GM18868 (cell line): ENCODE data around the gene PPM1H.

Experiments
- ATAC-seq: cut with Tn5 transposase; IDR thresholded peaks from one replicate; pipeline ENCODE4 v1.9.1; 2021; ENCODE audit warnings: mild to moderate bottlenecking, moderate library complexity; ENCODE audit not compliant: unreplicated experiment

The PPM1H gene

DNA sequence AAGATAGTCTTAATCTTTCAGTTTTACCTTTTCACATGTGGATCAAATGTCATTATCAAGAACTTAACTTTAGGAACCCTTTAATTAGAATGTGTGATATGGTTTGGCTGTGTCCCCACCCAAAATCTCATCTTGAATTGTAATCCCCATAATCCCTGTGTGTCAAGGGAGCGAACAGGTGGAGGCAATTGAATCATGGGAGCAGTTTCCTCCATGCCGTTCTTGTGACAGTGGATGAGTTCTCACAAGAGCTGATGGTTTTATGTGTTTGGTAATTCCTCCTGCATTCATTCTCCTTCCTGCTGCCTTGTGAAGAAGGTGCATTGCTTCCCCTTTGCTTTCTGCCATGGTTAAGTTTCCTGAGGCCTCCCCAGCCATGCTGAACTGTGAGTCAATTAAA, 307.8 kb downstream of the PPM1H start:
- no peak for ATAC-seq

DNA sequence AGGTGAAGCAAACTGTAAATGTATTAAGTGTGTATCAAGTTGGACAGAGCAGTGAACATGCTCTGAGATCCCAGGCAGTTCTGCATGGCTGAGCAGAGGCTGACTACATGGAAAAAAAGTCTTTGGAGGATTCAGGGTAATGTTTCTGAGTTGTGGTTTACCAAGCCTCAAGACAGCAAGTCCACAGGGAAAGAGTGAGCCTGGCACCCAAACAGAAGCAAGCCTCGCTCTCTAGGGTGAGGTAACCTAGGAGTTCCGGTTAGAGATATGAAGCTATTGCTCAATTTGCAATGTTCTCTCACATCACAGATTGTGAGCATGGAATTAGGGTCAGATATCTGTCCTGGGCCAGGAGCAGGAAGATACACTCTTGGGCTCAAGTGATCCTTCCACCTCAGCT, 309.7 kb downstream of the PPM1H start:
- ATAC-seq = no peak

DNA sequence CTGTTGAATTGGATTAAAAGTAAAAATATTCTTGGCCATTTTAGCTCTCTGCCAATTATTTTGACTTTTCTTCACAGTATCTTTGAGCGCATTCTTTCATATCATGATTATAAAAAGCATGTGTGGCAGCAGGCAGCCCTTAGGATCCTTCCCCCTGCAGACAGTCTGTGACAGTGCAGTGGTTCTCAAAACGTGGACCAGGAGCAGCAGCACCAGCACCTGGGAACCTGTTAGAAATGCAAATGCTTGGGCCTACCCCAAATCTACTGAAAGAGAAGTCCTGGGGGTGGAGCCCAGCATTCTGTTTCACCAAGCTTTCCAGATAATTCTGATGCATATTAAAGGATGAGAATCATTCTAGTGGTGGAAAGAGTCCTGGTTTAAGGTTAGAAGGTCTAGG, 312.8 kb downstream of the PPM1H start:
- ATAC-seq = no peak

DNA sequence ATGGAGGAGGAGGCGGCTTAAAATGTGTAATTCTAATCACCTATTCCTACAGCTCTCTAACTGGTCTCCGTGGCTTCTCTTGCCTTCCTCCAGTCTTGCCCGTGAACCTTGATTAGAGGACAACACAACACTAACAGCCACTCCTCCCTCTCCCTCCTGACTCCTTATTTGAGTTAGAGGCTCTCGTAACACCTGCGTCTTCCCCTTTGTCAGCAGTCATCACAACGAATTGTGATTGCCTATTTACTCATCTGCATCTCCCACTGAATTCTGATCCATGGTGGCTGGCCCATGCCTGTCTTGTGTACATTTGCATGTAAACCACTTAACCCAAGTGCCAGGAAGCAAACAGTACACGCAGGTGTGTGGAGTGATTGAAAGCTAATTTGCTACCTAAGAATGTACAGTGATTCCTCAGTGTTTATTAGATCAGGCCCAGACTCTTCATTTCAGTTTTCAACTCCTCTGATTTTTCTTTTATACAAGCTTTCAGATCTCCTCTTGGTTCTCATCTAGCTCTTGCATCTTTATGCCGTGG, 313.8 kb downstream of the PPM1H start:
- no peak for ATAC-seq

DNA sequence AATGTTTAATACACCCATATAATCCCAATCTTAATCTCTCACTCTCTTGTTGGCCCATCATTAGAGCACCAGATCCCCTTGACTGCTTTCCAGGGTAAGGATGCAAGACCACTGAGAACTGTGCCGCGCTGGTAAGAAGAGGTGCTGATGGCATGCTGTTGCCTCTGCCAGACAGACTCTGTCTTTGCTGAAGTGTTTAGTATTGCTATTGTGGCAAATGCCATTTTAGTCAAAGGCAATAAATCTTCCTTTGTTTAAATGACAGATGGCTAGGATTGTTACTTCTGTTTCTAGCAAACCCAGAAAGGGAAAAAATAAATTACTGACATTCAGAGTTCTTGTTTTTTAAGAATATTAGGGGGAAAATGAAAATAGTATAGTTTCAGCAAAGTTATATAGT, 316.0 kb downstream of the PPM1H start:
- no peak for ATAC-seq

- no peak for ATAC-seq
These were observed 316.6 kb downstream of the PPM1H start for GRCh38 chr12:62618319-62618718.

GRCh38 chr12:62613081-62613480, 321.9 kb downstream of the PPM1H start:
- ATAC-seq = no peak

- ATAC-seq = no peak
These were observed 328.3 kb downstream of the PPM1H start for GRCh38 chr12:62606654-62607053.

GRCh38 chr12:62605981-62606380, 329.0 kb downstream of the PPM1H start:
- no peak for ATAC-seq

DNA sequence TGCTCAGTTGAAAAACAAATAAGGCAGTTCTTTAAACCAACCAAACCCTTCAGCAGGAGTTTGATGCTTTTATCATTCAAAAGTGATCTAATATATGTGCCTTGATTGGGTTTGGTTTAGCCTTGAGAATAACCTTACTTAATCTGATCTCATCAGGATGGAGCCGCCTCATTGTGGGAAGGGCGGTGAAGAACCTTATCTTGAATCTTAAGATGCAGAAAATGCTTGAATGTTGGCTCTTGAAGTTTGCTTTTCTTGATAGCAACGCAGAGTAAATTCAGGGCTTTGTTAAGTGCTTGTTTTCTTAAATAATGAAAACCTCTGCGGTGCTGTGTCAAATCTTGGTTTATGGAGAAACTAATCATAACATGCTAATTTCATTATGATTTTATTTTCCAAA, 330.1 kb downstream of the PPM1H start:
- ATAC-seq = no peak

GRCh38 chr12:62604373-62604772, 330.6 kb downstream of the PPM1H start:
- no peak for ATAC-seq

DNA sequence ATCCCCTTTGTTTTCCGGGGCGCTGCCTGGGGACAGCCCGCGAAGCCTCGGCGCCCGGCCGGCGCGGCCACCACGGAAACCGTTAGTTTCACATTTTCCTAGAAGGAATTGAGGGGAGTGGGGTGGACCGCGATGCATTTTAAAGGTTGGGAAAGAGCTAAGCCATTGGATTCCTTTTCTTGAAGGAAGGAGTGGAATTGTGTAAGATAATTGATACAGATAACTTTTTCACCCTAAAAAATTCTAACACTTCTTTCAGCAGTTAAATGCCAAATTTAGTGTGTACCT, 331.2 kb downstream of the PPM1H start:
- no peak for ATAC-seq

DNA sequence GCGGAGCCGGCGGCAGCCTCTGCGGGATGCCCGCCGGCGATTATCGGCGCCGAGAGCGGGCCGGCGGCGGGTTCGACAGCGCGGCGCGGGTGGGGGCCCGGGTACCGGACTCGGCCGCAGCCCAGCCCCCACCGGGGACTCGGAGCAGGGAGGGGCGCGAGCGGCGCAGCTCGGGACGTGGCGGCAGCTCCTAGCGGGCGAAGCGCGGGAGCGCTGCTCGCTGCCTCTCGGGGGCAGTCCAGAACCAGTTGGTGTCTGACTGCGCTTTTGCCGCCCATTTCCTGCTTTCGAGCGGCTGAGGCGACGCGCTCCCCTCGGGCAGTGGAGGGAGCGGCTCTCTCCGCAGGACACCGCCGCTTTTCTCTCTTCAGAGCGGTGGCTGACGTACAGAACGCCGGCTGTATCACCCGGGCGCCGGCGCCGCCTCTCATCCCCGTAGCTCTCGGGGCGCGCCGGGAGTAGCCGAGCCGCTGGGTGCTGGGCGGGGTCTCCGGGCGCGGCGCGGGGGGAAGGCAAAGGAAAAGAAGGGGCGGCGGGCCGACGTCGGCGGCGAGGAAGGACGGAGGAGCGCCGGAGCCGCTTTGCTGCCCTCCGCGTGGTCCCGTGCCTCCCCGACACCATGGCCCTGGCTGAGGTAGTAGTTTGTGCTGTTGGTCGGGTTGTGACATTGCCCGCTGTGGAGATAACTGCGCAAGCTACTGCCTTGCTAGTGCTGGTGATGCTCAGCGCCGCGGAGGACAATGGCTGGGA, 331.7 kb downstream of the PPM1H start:
- peak; percentile 62 for ATAC-seq

- ATAC-seq = peak; percentile 69
These were observed 332.5 kb downstream of the PPM1H start for GRCh38 chr12:62602255-62603060.

- ATAC-seq = no peak
These were observed 333.2 kb downstream of the PPM1H start for GRCh38 chr12:62601765-62602164.

DNA sequence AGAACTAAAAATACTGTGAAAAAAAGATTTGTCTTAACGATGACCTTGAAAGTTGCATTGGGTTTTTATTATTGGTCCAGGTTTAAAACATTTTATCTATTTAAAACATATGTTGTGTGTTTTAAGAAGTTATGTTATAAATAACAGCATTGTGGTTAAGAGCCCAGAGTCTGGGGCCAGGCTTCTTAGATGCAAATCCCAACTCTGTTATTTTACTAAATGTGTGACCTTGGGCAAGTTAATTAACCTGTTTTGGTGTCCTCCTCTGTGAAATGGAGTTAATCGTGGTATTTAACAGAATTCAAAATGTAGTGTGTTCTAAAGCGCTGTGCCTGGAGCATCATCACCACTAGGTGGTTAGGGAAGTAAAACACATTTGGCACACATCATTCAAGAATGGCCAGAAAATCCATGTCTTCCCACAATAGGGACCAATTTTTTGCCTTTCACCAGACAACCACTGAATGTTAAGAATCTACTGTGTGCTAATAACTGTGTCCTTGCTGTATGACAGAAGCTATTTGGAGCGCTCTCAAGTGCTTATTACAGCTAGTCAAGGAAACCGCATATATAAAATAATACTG, 335.0 kb downstream of the PPM1H start:
- ATAC-seq = no peak

GRCh38 chr12:62598846-62599245, 336.1 kb downstream of the PPM1H start:
- ATAC-seq = no peak

DNA sequence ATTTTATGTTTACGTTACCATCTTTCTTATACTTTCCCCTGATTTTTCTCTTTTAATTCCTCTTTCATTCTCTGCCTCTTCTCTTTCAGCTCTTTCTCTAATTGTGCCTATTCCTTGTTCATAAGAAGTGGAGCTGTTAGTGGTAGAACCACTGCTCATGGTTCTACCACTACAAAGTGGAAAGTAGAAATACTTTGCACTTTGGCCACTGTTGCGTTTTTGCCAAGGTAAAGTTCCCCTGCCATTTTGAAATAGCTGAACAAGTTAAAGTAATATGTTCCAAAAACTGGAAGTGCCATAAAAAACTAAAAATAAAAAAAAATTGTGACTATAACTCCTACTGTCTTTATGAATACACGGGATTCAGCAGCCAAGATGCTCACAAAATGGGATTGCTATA, 337.7 kb downstream of the PPM1H start:
- no peak for ATAC-seq
